HG02981 (cell line): ENCODE results near the gene EIF2B1.
A peak's percentile ranks its signal among the peaks of the same experiment; 100 is the strongest.
"Not testable (repeated sequence)": the region's sequence is repeated elsewhere in the genome, so short reads cannot be mapped to it uniquely, and the experiment has no call there.

Source experiments
- ATAC-seq: cut with Tn5 transposase; IDR thresholded peaks from one replicate; pipeline ENCODE4 v1.9.1; 2021; ENCODE audit warnings: mild to moderate bottlenecking, moderate library complexity; ENCODE audit not compliant: unreplicated experiment

EIF2B1 gene

DNA sequence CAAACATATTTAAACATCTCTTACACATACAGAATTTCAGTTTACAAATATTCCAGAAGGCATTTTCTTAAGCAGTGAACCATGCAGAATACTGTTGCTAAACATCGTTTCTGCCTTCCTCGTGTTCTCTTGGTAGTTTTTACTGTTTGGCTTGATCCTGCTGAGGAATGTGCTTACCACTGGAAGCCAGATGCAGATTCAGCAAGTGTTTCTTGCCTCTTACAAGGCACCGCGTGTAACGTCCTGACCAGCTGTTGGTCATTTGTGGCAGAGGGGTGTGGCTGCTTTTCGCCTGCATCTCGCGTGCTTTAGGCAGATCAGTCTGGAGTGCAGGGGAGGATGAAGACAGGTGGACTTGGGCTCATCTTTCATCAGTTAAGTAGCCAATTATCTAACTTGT is 12.4 kb downstream of the EIF2B1 start:
- no peak for ATAC-seq

DNA sequence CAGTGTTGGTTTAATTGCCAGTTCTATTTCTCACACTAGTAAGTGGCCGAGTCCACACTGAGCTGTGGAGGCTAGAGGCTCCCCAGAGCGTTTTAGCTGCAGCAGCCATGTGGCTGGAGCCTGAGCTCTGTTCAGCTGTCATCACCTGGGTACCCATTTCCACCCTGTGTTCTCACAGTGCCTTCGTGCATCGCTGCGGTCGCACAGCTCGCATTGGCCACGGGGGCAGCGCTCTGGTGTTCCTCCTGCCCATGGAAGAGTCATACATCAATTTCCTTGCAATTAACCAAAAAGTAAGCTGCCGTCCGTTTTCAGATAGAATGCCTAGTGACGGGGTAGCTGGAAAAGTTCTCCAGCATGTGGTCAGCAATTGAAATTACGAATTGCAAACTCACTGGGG is 15.9 kb downstream of the EIF2B1 start:
- ATAC-seq, result no peak

DNA sequence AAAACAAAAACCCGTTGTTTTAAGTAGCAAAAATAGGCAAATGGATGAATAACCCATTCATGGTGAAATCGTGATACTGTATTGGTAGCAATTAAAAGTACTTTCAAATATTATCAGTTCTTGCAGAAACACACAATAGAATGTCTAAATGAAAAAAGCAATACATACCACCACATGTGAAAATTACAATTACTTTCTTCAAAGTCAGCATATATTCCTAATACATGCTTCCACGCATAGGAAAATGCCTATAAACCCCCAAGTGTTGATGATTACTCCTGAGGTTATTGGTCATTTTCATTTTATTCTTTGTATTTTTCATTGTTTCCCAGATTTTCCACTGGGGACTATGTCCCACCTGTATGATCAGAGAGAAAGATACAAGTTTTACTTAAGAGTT is 16.3 kb downstream of the EIF2B1 start:
- no peak for ATAC-seq

DNA sequence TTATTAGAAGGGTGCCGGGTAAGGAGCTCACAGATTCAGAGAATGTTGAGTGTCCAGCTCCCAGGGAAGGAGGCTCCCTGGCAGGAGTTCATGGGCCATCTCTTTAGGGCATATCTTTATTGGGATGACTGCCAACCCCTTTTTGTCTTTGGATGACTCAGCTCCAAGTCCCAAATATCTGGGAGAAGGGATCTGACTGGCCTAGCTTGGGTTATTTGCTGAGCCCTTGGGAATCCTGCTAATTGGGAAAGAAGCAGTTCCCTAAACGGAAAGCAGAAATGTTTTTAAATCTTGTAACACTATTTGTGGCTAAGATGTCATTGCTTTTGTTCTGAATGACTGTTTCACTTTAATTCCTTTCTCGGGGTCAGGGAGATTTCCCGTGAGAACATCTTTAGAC is 19.0 kb downstream of the EIF2B1 start:
- no peak for ATAC-seq

DNA sequence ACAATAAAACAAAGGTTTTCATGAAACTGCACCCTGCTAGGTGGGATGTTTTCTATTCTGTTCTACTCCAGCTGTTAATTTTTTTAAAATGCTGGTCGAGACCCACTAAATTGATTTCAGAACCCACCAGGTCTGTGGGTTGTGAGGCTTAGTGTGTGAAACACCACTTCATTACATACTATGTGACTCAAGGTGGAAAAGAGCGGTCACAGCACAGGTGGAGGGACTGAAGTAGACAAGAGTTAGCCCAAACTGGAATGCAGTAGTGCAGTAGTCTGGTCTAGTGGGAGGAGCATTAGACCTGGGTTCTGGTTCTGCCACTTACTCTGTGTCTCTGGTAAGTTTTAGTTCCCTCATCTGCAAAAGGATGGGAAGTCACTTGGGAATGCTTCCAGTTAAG is 19.4 kb downstream of the EIF2B1 start:
- no peak for ATAC-seq

DNA sequence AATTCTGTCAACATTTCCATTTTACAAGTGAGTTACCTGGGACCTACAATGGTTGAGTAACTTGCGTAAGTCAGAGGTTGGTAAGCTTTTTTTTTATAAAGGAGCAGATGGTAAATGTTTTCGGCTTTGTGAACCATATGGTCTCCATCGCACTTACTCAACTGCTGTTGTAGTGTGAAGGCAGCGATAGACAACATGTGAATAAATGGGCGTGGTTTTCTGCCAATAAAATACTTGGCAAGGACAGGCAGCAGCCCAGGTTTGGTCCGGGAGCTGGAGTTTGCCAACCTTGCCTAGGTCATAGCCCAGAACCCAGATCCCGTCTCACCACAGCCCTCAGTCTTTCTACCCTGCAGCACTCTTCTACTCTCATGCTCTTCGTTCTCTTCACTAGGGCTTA is 25.3 kb downstream of the EIF2B1 start:
- ATAC-seq, result no peak

DNA sequence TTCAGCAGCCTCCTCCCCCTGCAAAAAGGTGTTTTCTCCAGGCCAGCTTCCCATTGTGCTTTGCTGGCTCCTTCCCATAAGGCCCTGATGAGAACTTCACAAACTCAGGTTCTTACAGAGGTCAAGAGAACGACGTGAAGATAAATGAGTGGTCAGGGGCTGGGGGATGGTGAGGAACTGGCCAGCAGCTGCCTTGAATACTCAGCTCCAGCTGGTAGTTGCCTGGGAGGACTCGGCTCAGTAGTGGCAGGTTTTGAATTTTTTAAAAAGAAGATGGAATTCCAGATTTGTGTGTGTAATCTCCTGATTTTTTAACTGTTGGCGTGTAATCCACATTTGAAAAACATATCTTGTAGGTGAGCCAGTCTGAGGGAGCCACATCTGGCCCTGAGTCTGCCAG is 25.7 kb downstream of the EIF2B1 start:
- ATAC-seq, result no peak

DNA sequence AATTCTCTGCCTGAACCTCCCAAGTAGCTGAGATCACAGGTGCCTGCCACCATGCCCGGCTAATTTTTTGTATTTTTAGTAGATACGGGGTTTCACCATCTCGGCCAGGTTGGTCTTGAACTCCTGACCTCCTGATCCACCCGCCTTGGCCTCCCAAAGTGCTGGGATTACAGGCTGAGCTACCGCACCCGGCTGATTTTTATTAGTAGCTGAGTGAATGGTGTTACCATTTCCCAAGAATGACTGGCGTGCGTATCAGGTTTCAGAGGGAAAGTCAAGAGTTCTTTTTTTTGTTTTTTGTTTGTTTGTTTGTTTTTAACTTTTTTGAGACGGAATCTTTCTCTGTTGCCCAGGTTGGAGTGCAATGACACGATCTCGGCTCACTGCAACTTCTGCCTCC is 30.0 kb downstream of the EIF2B1 start:
- not testable (repeated sequence) for ATAC-seq

DNA sequence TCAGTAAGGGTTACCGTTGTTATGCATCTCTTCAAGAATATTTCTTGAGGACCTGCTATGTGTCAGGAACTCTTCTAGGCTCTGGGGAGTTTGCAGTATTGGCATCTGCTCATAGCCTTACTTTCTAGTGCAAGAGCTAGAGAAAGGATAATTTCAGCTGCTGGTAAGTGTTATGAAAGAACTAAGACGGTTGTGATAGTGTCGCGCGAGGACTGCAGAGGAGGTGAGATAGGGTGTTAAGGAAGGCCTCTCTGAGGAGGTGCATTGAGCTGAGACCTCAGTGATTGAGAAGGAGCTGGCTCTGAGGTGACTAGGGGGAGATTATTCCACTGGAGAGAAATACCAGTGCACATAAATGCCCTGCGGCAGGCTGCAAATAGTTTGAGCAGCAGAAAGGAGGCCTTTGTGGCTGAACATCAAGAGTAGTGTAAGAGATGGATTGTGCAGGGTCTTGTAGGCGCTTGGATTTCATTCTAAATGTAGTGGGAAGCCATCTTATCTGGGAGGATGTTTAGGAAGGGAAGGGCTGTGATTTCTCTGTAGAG is 30.8 kb downstream of the EIF2B1 start:
- peak; percentile 5 for ATAC-seq

DNA sequence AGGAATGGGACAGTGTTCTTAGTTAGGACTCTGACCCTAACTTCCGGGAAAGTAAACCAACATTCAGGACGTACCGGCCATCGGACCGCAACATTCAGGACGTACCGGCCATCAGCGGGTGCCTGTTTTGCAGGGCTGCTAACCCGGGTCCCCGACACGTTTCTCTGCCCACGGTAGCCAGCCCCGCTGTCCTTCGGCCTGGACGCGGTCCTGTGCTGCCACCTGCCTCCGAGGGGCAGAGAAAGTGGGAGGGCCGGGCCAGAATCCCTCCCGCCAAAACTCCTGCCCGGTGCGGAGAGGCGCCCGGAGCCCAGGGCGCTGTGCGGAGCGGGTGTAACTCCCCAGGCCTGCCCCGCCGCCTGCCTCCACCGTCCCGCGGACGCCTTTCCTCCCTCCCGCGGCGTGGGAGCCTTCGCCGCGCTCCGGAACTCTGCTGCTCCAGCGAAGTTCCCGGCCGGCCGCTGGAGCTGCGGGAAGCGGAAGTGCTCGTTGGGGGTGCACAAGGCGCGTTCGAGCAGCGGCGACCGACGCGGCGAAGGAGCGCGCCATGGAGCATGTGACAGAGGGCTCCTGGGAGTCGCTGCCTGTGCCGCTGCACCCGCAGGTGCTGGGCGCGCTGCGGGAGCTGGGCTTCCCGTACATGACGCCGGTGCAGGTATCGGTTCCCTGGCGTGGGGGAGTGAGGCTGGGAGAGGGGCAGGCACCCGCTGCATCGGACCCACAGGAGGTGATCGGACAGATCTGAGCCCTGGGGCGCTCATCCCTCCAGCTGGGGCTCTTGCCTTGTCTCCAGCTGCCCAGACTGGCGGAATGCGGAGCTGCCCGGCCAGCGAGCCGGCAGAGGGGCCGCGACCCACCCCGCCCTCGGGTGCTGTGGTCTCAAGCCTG is 31.6 kb downstream of the EIF2B1 start, which contains the start of gene DDX55:
DDX55 (plus strand) TSS at position 498 of the 888 bp plus-strand sequence; CDS start at position 548, 50 bp downstream.
- ATAC-seq, result peak; percentile 82

DNA sequence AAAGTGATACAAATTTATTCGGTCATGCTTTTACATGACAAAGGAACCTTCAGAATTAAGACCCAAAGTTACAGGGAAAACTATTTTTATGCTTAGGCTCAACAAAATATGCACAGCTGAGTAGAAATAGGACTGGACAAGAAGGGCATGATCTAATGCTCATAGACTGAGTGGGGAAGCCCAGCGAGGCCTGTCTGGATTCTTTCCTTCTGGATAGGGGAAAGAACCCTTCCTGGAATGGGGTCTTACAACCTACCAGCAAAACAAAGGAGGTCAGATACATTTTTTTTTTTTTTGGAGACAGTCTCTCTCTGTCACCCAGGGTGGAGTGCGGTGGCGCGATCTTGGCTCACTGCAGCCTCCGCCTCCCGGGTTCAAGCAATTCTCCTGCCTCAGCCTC is 33.8 kb downstream of the EIF2B1 start:
- ATAC-seq, result no peak

DNA sequence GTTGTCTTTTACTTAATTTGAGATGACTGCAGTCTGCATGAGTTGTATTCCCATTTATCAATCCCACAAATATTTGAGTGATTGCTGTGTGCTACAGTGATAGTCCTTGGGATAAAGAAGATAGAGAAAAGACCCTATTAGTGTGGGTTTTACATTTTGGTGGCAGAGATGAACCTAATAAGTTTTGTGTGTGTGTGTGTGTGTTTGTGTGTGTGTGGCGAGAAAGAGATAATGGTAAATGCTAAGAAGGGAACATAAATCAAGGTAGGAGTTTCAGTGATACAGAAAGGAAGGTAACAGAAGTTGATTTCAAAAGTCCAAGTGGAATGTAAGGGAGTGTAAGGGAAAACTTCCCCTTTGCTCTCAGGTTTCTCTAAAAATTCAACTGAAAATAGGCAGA is 34.2 kb downstream of the EIF2B1 start:
- ATAC-seq, result no peak

DNA sequence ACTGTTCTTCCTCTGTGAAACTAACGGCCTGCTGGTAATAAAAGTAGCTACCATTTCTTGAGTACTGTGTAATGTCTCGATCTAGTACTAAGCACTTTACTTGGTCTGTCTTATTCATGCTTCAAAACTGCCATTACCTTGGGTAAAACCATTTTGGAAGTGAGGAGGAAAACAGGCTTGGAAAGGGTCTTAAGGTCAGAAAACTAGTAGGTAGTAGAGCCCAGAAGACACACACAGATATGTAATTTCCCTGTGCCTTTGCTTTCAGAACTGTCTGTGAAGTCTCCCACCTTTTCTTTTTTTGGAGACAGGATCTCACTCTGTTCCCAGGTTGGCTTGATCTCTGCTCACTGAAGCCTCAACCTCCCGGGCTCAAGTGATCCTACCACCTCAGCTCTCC is 35.0 kb downstream of the EIF2B1 start:
- ATAC-seq, result no peak

DNA sequence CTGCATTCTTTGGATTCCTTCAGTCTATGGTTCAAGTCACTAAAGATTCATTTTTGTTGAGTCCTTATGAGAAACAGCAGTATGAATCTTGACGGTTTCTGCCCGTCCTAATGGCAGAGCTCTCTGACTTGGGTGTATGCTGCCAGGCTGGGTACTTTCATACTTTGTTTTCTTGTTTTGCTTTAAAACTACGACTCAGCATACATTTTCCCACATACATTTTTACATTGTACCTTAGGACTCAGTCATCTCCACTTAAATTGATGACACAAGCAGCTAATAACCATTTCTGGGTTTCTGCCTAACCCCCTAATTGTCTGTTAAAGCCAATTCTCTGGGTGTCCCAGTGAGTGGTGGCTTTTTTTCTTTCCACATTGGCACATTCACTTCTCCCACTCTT is 36.4 kb downstream of the EIF2B1 start:
- ATAC-seq, result no peak

DNA sequence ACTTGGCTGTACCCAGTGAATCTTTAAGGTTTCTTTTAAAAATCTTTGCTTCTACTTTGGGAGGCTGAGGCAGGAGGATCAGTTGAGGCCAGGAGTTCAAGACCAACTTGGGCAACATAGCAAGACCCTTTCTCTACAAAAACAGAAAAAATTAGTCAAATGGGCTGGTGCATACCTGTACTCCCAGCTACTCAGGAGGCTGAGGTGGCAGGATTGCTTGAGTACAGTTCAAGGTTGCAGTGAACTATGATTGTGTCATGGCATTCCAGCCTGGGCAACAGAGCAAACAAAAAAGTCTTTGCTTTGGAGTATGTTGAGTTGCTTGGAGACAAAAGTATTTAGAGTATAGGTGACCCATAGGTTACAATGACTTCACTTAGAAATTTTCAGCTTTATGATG is 37.8 kb downstream of the EIF2B1 start:
- no peak for ATAC-seq

DNA sequence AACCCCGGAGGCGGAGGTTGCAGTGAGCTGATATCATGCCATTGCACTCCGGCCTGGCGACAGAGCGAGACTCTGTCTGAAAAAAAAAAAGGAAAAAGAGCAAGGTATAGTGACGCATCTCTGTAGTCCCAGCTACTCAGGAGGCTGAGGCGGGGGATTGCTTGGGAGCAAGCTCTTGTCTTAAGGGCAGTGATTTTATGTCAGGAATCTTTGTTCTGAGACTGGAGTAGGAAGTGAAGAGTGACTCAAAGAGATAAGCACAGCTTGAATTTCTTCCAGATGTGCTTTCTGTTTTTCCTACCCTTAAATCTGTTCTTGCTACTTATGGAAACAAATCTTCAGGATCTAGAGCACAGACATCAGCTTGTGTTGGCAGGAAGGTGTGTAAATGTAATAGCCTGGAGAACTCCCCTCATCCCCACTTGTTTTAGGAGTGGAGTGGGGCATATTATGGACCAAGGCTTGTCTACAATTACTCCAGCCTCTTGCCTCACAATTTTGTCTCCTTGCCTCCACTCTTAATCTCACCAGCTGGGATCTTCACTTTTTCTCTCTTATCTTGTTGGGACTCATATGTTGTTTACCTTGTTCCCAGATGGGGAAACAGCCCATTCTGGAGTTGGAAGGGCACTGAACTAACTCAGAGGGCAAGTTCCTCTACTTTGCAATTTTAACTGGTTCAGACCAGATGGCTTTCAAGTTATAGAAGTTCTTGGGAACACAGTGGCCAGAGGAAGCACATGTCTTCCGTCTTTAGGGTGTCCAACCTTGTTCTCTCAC is 41.6 kb downstream of the EIF2B1 start:
- no peak for ATAC-seq

DNA sequence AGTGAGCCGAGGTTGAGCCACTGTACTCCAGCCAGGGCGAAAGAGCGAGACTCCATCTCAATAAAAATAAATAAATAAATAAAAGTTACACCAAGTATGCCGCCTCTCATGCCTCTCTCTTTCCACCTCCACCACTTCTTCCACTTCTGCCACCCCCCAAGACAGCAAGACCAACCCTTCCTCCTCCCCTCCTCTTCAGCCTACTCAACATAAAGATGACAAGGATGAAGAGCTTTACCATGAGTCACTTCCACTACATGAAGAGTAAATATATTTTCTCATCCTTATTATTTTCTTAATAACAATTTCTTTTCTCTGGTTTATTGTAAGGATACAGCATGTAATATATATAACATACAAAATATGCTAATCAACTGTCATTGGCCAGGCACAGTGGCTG is 52.7 kb downstream of the EIF2B1 start:
- ATAC-seq, result no peak

DNA sequence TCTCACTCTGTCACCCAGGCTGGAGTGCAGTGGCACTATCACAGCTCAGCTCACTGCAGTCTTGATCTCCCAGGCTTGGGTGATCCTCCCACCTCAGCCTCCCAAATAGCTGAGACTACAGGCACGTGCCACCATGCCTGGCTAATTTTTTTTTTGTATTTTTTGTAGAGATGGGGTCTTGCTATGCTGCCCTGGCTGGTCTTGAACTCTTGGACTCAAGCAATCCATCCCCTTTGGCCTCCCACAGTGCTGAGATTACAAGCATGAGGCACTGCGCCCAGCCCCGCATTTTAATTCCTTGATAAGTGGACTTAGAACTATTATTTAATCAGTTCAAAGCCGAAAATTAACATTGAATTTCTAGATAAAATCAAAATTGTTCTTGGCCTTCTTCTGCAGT is 54.7 kb downstream of the EIF2B1 start:
- not testable (repeated sequence) for ATAC-seq

DNA sequence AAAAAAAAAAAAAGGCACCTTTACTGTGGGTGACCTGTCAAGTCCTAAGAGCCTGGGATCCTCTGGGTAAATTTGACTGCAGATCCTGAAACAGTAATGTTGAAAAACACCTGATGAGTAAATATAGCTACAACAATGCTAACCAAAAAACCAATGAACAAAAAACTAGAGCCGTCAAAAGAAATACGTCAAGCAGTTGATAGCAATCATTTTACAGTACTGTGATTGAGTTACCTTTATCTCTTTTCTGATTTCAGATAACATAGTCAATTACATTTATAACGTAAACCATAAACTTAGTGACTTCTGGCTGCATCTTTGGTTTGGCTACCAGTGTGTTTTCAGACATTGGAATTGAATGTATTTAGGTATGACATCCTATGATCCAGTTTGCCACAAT is 55.2 kb downstream of the EIF2B1 start:
- ATAC-seq, result no peak

DNA sequence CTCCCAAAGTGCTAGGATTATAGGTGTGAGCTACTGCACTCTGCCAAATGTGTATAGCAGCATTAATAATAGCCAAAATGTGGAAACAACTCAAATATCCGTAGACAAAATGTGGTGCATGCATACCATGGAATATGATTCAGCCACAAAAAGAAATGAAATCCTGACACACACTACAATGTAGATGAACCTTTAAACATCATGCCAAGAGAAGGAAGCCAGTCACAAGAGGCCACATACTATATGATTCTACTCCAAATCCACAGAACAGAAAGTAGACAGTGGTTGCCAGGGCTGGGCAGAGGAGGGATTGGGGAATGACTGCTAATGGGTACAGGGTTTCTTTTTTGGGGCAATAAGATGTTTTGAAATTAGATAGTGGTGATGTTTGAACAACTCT is 56.9 kb downstream of the EIF2B1 start:
- ATAC-seq, result no peak

DNA sequence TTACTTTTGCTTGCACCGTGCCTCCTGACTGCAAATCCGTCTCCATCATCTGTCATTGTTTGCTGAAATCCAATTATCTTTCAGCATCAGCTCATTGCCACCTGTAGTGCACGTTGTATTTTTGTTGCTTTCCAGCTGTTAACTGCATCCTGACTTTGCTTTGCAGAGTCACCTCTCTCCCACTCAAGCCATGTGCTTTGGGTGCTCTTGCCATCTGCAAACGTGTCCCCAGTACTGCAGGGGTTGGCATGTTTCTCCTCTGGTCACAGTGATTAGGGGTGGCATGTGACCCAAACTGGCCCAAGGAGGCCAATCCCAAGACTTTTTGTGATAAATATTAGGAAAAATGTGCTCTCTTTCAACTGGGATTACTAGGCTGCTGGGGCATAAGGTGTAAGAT is 59.6 kb downstream of the EIF2B1 start:
- no peak for ATAC-seq

DNA sequence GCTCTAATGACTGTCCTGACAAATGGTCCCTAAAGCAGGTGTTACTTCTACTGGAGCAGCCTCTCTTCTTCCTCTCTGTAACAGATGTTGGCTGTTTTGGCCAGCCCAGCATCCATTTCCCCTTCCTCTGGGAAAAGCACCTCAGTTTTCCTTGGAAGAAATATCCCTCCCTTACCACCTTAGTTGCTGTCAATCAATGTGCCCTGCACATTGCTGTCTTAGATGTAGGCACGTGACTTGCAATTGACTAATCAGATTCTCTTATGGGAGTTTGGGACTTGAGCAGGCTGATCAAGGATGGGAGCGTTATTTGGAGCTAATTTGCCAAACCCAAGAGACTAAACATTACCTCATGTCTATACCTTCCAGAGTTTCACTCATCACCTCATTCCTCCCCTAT is 61.1 kb downstream of the EIF2B1 start:
- no peak for ATAC-seq
